GM18909 (cell line): ENCODE results near the gene TUBG1.

Experiments used
- ATAC-seq: cut with Tn5 transposase; IDR thresholded peaks from one replicate; pipeline ENCODE4 v1.9.1; 2021; ENCODE audit warnings: mild to moderate bottlenecking; ENCODE audit not compliant: unreplicated experiment, poor library complexity

TUBG1 gene

DNA sequence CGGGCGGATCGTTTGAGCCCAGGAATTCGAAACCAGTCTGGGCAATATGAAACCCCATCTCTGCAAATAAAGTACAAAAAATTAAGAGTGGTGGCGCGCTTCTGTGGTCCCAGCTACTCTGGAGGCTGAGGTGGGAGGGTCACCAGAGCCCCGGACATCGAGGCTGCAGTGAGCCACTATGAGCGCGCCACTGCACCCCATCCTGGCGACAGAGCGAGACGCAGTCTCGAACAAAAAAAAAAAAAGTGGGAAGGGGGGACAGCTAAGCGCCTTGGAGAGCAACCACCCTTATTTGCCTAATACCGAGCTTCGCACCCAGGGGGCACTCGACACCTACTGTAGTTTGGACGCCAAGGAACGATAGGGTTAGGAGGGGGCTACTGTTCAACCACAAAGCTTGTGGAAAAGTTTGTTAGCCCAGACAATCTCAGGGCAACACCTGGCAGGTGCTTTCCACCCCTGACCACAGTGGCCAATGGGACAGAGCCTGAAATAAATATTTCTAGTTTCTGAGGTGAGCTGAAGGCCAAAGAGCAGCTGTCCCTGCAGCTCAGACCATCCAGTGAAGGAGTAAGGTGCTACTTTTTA is 31.1 kb upstream of the TUBG1 start:
- ATAC-seq = peak; percentile 60

DNA sequence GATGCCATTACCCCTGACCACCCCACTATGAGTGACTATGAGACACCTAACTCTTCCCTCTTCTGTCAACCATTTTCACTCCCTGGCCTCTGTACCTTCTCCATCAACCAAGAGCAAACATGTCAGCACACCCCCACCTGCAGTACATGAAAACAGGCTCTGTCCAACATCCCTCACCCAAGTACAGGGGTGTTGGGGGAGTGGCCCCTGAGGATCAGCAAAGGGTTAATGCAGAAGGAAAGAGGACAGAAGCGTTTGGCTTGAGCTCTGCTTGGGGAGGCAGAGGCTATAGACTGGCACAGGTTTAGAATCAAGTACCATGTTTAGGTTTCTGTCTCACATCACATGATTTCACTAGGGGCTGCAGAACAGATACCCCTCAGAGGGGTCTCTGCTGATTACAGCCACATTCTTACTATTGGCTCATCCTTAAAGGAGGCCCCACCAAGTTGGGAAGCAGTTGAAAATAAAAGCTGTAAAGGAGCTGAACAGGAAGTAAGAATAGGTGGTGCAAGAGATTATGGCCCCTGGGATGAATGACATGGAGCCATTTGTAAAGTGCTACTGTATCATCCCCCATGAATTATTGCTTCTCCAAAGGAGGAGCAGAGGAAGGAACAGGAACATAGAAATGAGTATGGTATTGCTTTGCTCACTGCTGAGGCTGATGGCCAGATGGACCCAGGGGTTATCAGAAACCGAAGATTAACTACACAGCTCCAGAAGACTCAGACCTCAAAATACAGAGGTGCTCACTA is 29.5 kb upstream of the TUBG1 start:
- ATAC-seq = no peak

GRCh38 chr17:42581744-42582270 is 27.7 kb upstream of the TUBG1 start:
- ATAC-seq = no peak

DNA sequence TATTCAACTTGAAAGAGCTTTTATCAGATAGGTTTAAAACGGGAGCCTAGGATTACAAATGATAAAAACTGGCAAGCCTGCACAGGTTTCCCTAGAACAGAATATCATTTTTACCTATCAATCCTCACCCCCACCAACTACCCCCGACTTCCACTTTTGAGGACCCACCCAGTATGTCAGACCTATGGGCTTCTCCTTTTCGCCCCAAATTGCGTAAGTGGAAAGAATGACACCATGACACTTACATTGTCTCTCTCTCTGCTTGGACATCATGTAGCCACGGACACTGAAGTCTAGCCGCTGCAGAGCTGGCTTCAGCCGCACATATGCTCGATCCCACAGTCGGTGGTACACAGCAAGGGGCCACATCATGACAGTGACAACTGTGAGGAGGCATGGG is 24.6 kb upstream of the TUBG1 start:
- ATAC-seq = no peak

GRCh38 chr17:42585353-42585752 is 24.1 kb upstream of the TUBG1 start:
- ATAC-seq = no peak

- no peak for ATAC-seq
These were observed 22.8 kb upstream of the TUBG1 start for GRCh38 chr17:42586514-42587230.

DNA sequence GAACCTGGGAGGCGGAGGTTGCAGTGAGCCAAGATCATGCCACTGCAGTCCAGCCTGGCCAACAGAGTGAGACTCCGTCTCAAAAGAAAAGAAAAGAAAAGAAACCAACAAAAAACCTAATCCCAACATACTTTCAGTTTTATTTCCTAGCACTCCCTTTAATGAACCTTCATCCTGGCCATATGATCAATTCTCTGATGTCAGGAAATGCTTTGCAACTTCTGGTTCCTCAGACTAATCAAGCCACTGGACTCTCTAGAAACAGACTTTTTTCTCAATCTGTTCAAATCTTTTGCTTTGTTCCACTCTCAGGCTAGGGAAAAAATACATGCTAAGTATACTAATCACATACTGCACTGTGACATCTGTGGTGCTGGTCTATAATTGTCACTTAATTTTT is 18.6 kb upstream of the TUBG1 start:
- no peak for ATAC-seq

GRCh38 chr17:42591411-42591810 is 18.1 kb upstream of the TUBG1 start:
- ATAC-seq = no peak

DNA sequence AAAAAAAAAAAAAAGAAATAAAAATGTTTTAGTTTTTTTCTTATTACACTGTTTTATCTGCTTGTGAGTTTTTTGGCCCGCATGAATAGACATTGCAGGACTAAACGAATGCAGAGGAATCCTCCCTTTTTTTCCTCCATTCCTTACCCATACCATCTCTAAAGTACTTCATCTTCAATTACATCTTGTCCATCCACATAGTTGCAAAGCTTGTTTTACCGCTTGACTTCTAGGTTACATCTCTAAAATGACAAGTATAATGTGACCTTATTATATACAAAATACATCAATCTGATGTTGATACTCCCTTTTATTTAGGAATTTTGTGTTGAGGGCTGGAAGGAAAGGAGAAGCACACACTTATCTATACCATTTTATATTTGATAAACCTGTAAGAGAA is 13.1 kb upstream of the TUBG1 start:
- no peak for ATAC-seq

- no peak for ATAC-seq
These were observed 10.6 kb upstream of the TUBG1 start for GRCh38 chr17:42598905-42599304.

- no peak for ATAC-seq
These were observed 6.2 kb upstream of the TUBG1 start for GRCh38 chr17:42603318-42603717.

DNA sequence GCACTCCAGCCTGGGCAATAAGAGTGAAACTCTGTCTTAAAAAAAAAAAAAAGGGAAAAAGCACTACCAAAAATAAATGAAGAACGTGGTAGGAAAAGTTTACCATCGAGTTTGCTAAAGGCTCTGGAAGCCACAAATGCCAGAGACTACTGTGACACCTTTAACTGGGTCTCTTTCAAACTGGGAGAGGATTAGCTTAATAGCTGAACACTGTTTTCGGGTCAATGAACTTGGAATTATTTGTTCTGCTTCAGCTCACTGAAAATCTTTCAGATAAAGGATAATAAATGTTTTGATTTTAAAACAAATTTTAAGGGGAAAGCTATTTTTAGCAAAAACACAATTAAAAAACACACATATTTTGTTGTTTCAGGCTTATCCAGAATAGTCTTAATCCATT is 1.7 kb upstream of the TUBG1 start:
- ATAC-seq = no peak

DNA sequence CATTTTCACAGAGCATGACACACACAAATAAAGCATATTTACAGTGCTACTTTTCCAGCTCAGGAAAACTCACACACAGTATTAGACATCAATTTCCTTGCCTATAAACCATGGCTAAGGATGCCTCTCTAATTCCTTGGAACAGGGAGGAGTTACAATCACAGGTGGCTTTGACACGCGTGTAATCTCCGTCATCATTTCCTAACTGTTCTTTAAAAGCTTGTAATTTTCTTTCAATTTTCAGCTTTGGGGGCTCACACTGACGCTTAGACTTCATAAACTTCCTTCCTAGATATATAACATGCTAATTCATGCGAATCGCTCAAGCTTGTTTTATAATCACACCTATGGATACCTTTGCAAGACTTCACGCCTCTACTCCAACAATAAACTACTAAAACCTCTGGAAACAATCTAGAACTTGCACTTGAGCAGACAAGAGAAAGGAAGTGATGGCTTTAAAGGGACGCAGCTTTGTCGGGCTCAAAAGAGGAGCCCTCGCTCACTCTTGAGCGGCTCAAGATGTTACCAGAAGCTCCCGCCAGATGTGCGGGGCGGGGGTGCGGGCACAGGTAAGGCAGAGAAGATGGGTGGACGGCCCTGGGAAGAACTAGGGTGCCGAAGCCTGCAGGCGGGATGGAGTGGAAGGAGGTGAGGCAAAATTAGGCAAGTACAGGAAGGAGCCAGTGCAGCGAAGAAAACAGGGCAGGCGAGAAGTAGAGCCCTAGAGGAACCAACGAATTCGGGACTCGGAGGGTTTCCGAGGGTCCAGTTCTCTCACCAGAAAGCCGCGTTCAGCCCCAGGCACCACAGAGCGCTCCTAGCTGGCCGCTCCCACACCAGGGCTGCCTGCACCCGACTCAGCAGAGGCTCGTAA is 940 bp upstream of the TUBG1 start:
- peak; percentile 33 for ATAC-seq

DNA sequence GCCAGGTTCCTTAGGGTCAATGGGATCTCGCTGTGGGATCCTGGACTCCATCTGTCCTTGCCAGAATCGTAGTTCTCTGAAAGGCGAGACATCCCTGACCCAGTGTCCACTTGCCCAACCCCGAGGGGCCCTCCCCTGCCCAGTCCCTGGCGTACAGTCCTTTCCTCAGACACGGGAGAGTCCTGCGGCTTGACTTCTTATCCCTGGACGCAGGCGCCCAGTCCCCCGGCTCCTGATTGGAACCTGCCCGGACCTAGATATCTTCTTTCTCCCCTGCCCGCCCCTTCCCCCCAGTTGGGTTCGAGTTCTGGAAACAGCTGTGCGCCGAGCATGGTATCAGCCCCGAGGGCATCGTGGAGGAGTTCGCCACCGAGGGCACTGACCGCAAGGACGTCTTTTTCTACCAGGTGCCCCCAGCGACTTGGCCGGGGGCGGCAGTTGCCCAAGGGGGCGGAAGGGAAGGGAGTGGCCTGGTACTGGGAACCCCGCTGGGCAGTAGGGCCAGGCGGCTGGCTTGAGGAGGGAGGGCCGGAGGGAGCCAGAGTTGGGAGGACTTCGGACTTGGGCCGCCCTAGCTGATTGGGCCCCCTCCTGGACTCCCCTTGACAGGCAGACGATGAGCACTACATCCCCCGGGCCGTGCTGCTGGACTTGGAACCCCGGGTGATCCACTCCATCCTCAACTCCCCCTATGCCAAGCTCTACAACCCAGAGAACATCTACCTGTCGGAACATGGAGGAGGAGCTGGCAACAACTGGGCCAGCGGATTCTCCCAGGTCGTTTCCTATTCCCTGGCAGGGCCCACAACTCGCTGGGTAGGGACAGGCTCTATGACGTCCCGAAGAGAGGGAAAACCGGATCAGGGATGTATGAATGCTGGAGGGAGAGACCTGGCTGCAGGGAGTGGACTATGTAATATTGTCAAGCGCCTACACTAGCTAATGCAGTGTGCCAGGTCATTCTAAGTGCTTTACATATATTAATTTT is 625 bp downstream of the TUBG1 start:
- peak; percentile 15 for ATAC-seq

- no peak for ATAC-seq
These were observed 2.5 kb downstream of the TUBG1 start for GRCh38 chr17:42612013-42612412.

GRCh38 chr17:42613699-42614295 is 4.3 kb downstream of the TUBG1 start:
- ATAC-seq = no peak

DNA sequence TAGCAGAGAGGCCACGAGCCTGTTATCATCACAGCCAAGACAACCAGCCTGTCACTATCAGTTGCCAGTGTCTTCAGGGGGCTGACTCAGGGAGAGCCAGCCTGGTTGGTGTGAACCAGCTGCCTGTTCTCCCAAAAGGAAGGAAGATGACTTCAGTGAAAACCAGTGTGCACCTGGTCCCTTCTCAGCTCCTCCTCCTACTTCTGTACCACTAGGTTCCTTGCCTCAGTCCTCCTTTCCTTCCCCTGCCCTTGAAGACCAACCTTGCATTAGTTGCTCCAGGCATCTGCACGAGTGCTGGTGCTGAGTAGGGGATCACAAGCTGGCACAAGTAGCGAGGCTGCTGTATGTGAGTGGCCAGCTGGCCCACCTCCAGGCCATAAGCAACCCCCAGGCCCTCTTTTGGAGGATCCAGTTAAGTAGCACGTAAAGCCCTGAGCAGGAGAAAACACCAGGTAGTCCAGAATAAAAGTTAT is 8.5 kb downstream of the TUBG1 start:
- peak; percentile 27 for ATAC-seq

DNA sequence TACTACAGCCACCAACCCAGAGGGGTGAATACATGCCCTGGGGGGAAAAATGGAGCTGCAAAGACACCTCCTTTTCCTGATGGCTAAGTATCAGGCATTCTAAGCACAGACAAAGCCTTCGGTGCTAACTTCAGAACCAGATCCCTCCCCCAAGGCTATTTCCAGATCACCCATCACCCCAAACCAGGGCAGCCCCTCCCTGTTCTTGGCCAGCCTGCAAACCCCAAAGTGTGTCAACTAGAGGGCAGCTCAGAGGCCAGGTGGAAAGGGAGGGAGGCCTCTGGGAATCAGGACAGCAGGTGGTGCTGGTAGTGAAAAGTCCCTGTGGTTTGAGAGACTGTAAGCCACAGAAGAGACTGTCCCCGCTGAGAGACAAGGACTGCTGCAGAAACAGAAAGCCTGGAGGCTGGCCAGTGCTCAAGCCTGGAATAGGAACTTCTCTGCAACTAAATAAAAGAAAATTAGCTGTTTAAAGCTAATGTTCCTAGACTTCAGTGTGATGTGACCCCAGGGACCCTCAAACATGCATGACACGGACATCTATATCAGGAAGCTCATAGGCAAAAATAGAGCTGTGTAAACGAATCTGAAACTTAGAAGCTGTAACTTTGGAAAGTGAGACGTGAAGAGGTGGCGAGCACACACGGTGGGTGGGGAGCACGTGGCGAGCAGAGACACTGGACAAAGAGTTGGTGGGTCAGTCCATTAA is 9.1 kb downstream of the TUBG1 start:
- ATAC-seq = peak; percentile 75
